ENCODE results near the gene PEPD.

The PEPD gene

DNA sequence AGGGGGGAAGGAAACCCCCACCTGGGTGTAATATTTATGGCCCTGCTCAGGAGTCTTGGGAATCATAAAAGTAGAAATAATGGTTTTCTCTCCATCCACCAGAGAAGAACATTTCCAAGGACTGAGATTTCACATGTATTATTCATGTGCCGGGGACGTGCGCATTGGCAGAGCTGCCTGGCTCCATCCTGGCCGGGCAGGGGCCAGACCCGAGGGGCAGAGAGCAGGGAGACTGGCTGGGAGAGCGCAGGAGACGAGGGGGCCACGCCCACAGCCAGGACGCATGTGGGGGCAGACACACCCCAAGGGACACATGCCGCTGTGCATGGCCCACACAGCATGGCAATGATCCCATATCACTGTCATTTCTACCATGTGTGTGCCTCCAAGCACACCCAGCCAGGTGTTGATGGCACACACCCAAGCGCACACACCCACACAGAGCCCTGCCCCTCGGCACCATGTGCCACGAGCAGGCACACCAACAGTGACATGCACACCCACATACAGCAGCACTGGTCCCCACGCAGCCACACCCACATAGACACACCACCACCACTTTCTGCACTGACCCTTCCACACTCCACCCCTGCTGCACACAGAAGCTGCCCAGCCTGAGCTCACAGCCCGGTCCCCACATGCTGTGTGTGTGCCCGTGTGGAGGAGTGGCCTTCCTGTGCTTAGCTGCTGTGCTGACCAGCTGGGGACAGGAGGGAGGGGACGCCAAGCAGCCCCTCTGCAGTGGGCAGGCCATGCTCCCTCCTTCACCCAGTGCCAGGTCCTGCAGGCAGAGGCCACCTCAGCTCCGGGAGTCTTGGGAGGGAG lies 108.8 kb downstream of the PEPD start:
- Histone ChIP-seq H3K4me3 (replicated peaks; ENCODE audit: insufficient read depth, low read length) (no peak overlapping the region), H3K27ac (replicated peaks) (no peak overlapping the region), H3K27me3 (ENCODE audit: insufficient read depth, poor library complexity, severe bottlenecking) (no peaks in the 10 kb centered on the region)
- TF ChIP-seq, protein P1, sequence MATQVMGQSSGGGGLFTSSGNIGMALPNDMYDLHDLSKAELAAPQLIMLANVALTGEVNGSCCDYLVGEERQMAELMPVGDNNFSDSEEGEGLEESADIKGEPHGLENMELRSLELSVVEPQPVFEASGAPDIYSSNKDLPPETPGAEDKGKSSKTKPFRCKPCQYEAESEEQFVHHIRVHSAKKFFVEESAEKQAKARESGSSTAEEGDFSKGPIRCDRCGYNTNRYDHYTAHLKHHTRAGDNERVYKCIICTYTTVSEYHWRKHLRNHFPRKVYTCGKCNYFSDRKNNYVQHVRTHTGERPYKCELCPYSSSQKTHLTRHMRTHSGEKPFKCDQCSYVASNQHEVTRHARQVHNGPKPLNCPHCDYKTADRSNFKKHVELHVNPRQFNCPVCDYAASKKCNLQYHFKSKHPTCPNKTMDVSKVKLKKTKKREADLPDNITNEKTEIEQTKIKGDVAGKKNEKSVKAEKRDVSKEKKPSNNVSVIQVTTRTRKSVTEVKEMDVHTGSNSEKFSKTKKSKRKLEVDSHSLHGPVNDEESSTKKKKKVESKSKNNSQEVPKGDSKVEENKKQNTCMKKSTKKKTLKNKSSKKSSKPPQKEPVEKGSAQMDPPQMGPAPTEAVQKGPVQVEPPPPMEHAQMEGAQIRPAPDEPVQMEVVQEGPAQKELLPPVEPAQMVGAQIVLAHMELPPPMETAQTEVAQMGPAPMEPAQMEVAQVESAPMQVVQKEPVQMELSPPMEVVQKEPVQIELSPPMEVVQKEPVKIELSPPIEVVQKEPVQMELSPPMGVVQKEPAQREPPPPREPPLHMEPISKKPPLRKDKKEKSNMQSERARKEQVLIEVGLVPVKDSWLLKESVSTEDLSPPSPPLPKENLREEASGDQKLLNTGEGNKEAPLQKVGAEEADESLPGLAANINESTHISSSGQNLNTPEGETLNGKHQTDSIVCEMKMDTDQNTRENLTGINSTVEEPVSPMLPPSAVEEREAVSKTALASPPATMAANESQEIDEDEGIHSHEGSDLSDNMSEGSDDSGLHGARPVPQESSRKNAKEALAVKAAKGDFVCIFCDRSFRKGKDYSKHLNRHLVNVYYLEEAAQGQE (IDR thresholded peaks at IDR 0.05; ENCODE audit: insufficient replicate concordance, low read depth): no peak
- TF ChIP-seq POLR2AphosphoS5 (IDR thresholded peaks at IDR 0.05; ENCODE audit: low read depth) (no peak), GABPA (IDR thresholded peaks at IDR 0.05; ENCODE audit: low read depth) (no peak), SPI1 (IDR thresholded peaks at IDR 0.05; ENCODE audit: borderline replicate concordance, low read depth) (no peak)
- TF ChIP-seq, protein P2, sequence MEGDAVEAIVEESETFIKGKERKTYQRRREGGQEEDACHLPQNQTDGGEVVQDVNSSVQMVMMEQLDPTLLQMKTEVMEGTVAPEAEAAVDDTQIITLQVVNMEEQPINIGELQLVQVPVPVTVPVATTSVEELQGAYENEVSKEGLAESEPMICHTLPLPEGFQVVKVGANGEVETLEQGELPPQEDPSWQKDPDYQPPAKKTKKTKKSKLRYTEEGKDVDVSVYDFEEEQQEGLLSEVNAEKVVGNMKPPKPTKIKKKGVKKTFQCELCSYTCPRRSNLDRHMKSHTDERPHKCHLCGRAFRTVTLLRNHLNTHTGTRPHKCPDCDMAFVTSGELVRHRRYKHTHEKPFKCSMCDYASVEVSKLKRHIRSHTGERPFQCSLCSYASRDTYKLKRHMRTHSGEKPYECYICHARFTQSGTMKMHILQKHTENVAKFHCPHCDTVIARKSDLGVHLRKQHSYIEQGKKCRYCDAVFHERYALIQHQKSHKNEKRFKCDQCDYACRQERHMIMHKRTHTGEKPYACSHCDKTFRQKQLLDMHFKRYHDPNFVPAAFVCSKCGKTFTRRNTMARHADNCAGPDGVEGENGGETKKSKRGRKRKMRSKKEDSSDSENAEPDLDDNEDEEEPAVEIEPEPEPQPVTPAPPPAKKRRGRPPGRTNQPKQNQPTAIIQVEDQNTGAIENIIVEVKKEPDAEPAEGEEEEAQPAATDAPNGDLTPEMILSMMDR (IDR thresholded peaks at IDR 0.05; ENCODE audit: insufficient read depth, low read length): no peak
- no peak for DNase-seq (ENCODE audit: low read depth in 1 of 2, low spot score in 1 of 2)

DNA sequence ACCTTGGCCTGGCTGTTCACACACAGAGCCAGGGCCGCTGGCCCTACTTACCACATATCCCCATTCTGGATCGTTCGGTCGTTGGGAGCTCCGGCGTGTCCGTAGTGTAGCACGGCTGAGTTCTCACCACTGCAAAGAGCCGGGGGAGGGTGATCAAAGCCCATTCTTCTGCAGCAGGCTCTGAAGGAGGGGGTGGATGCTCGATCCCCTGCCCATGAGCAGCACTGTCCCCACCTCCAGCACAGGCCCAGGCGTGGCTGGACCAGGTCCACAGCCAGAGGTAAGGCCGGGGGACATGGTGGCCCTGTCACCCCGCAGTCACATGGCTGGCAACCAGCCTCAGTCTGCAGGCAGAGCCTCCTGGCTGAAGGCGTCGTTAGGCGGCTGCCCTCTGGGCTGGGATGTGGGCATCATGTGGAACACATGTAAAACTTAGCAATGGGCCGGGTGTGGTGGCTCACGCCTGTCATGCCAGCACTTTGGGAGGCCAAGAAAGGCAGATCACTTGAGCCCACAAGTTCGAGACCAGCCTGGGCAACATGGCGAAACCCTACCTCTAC lies 109.9 kb downstream of the PEPD start:
- H3K4me3 ChIP-seq (replicated peaks; ENCODE audit: insufficient read depth, low read length): no peak overlapping the region
- no peak overlapping the region for H3K27ac ChIP-seq (replicated peaks)
- no peak for DNase-seq (ENCODE audit: low read depth in 1 of 2, low spot score in 1 of 2)
- no peaks in the 10 kb centered on the region for H3K27me3 ChIP-seq (ENCODE audit: insufficient read depth, poor library complexity, severe bottlenecking)
- TF ChIP-seq SPI1 (IDR thresholded peaks at IDR 0.05; ENCODE audit: borderline replicate concordance, low read depth): no peak

DNA sequence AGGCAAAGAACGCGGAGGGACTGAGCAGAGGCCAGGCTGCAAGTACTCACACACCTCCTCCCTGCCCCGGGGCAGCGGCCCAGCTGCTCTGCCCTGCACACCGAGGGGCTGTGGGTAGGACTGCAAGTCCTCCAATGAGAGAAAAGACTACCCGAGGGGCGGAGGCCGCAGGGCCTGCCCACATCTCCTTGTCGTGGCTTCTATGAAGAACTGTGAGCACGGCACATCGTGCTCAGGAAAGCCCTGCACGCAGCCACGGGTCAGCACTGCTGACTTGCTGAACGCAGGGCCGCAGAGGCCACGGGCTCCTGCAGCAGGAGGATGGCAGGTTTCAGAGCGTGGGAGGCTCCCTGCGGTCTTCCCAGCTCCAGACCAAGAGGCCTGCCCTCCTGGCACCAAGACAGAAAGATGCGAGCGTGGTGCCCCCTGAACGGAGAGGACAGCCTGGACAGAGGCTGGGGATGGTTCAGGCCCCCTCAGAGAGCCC lies 110.6 kb downstream of the PEPD start:
- no peak for DNase-seq (ENCODE audit: low read depth in 1 of 2, low spot score in 1 of 2)
- TF ChIP-seq, protein P1 (IDR thresholded peaks at IDR 0.05; ENCODE audit: insufficient replicate concordance, low read depth): no peak
- TF ChIP-seq, protein P2 (IDR thresholded peaks at IDR 0.05; ENCODE audit: insufficient read depth, low read length): no peak
- no peak for TF ChIP-seq GABPA (IDR thresholded peaks at IDR 0.05; ENCODE audit: low read depth)
- TF ChIP-seq SPI1 (IDR thresholded peaks at IDR 0.05; ENCODE audit: borderline replicate concordance, low read depth): no peak
- no peak for TF ChIP-seq POLR2AphosphoS5 (IDR thresholded peaks at IDR 0.05; ENCODE audit: low read depth)
- Histone ChIP-seq H3K27ac (replicated peaks) (no peak overlapping the region), H3K4me3 (replicated peaks; ENCODE audit: insufficient read depth, low read length) (no peak overlapping the region), H3K27me3 (ENCODE audit: insufficient read depth, poor library complexity, severe bottlenecking) (no peaks in the 10 kb centered on the region)

DNA sequence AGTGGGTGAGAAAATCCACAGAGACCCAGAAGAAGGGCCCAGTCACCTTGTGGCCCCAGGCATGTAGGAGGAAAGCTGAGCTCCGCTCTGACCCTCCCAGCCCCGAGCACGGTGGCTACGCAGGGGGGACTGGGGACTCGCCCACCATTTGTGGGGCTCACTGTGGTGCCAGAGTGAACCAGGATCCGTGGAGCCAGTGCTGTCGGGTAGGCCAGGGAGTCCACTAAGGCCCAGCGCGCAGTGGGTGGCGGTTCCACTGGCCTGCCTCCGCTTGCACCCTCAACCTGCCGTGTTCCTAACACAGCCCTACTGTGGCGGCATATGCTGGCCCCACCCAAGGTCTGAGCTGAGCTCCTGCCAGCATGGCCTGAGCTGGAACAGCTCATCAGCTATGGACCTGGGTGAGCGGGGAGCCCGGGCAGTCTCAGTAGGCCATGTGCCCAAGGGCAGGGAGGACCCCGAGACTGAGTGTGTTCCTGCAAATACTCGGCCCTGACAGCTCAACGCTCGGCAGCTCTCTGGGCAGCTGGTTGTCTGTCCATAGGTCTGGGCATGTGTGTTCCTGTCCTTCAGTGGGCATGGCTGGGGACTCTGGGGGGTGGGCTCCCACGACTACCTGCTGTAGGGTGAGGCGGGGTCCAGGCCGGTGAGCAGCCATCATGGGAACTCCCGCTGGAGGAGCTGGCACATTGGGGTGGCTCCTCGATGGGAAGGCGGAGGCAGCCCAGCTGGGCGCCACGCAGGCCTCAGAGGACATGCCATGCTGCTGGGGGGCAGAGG lies 111.5 kb downstream of the PEPD start:
- Histone ChIP-seq H3K27me3 (ENCODE audit: insufficient read depth, poor library complexity, severe bottlenecking) (no peaks in the 10 kb centered on the region), H3K4me3 (replicated peaks; ENCODE audit: insufficient read depth, low read length) (no peak overlapping the region), H3K27ac (replicated peaks) (no peak overlapping the region)
- TF ChIP-seq, protein P1 (IDR thresholded peaks at IDR 0.05; ENCODE audit: insufficient replicate concordance, low read depth): no peak
- TF ChIP-seq GABPA (IDR thresholded peaks at IDR 0.05; ENCODE audit: low read depth) (no peak), POLR2AphosphoS5 (IDR thresholded peaks at IDR 0.05; ENCODE audit: low read depth) (no peak), SPI1 (IDR thresholded peaks at IDR 0.05; ENCODE audit: borderline replicate concordance, low read depth) (no peak)
- TF ChIP-seq, protein P2 (IDR thresholded peaks at IDR 0.05; ENCODE audit: insufficient read depth, low read length): no peak
- no peak for DNase-seq (ENCODE audit: low read depth in 1 of 2, low spot score in 1 of 2)

All from HL-60 (cell line).